ENCODE results near the gene SYNJ2BP.

GRCh38 chr14:70407621-70408020 lies 9.3 kb downstream of the SYNJ2BP start:
- no peak for TF ChIP-seq CTCF (IDR thresholded peaks at IDR 0.05; ENCODE audit: low read depth, low read length)
- no peak for TF ChIP-seq POLR2A (IDR thresholded peaks at IDR 0.05; ENCODE audit: extremely low read depth, insufficient read length)
- no peak for TF ChIP-seq MAX (IDR thresholded peaks at IDR 0.05; ENCODE audit: low read depth, low read length)
